Transverse colon (tissue), 4 donors: ENCODE results near the gene XYLT2.

Experiments used
- CTCF ChIP-seq, 5 experiments: fragments of 200-600 bp in 3 of 5; fragments of 450-650 bp in 2 of 5; sonication (generic) in 3 of 5; IDR thresholded peaks; 1 replicate in 2 of 5; 2 replicates in 3 of 5; pipeline ENCODE4 v1.5.1; 2016 to 2017; ENCODE audit warnings: antibody characterized with exemption in 5 of 5, inconsistent platforms in 3 of 5, mild to moderate bottlenecking in 2 of 5, moderate library complexity in 1 of 5
- EP300 ChIP-seq: sonication (generic); formaldehyde crosslinking; IDR thresholded peaks from one replicate; pipeline ENCODE4 v1.6.1; 2017; ENCODE audit warnings: antibody characterized with exemption, low read depth
- POLR2A ChIP-seq: fragments of 450-650 bp; IDR thresholded peaks from one replicate; pipeline ENCODE4 v1.6.1; 2016; ENCODE audit warnings: antibody characterized with exemption, mild to moderate bottlenecking, moderate library complexity
- POLR2AphosphoS5 ChIP-seq, 3 donors: sonication (generic); formaldehyde crosslinking; IDR thresholded peaks; one replicate each; pipeline ENCODE4 v1.6.1; 2016; ENCODE audit warnings: antibody characterized with exemption in 3 of 3

DNA sequence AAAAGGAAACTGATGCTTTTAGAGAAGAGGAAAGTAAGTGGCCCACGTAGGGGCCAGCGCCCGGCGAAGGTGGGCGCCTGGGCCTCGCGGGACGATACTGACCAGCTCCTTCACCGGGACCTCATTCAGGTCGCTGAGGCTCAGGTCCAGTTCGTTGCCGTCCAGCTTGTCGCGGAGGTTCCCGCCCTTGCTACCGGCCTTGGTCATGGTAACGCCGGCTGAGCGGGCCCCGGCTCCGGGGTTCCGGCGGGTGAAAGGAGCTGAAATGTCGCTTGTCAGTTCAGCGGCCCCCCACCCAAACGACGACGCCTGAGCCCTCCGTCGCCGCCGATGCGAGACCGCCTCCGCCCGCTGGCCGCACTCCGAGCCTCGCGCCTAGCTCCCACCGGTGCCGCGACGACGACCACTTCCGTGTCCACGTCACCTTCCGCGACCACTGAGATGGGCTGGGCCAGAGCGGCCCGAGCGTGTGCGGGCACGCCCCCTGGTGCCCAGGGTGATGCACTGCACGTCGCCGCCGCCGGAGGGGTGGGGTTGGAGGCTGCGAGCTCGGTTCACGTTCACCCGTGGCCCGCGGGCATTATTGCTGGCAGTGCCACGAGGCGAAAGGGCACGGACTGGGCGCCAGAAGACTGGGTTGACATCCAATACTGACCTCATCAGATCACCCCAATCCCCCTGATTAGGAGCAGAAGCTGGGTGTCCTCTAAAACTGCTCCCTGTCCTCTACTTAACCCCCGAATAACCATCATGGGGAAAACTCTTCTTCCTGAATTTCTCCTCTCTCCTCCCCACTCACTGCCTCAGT is 51.4 kb downstream of the XYLT2 start, which contains the start of gene LRRC59:
- TF ChIP-seq CTCF (IDR thresholded peaks at IDR 0.05): peak; percentile 93 to 99 (median 98)
- TF ChIP-seq POLR2A: peak; percentile 84
- peak; percentile 82 to 98 (median 97) for TF ChIP-seq POLR2AphosphoS5 (IDR thresholded peaks at IDR 0.05)
- no peak for TF ChIP-seq EP300
